H9 (cell line): ENCODE data around the gene ZNF653. TPM values are rescaled to one million over a fixed set of nuclear protein-coding genes. Genes with fewer than 3 reads are reported as not detected.

Source experiments
- DNase-seq: peaks from one replicate; pipeline ENCODE4 v3.0.0-alpha.2; 2017
- H2AFZ ChIP-seq: one replicate; pipeline ENCODE4 v1.6.1; 2013; ENCODE audit warnings: mild to moderate bottlenecking, low read length, control low read depth, moderate library complexity
- H2AK5ac ChIP-seq: 2 replicates; pipeline ENCODE4 v1.6.1; 2013; ENCODE audit warnings: low read length, control low read depth, mixed read lengths; ENCODE audit not compliant: insufficient read length
- H2BK120ac ChIP-seq: one replicate; pipeline ENCODE4 v1.6.1; 2013; ENCODE audit warnings: low read depth, mild to moderate bottlenecking, low read length, control low read depth, inconsistent platforms; ENCODE audit not compliant: poor library complexity, severe bottlenecking
- H2BK12ac ChIP-seq: 2 replicates; pipeline ENCODE4 v1.6.1; 2013; ENCODE audit warnings: low read length, control low read depth, mixed read lengths, low read depth; ENCODE audit not compliant: insufficient read length
- H2BK15ac ChIP-seq: 2 replicates; pipeline ENCODE4 v1.6.1; 2013; ENCODE audit warnings: low read depth, low read length, control low read depth
- H2BK20ac ChIP-seq: one replicate; pipeline ENCODE4 v1.6.1; 2013; ENCODE audit warnings: low read depth, mild to moderate bottlenecking, low read length, control low read depth, inconsistent platforms; ENCODE audit not compliant: poor library complexity, severe bottlenecking
- H2BK5ac ChIP-seq: 2 replicates; pipeline ENCODE4 v1.6.1; 2013; ENCODE audit warnings: low read length, control low read depth, mixed read lengths; ENCODE audit not compliant: insufficient read length
- H3K14ac ChIP-seq: 2 replicates; pipeline ENCODE4 v1.6.1; 2013; ENCODE audit warnings: low read length, control low read depth; ENCODE audit not compliant: insufficient read depth
- H3K18ac ChIP-seq: 2 replicates; pipeline ENCODE4 v1.6.1; 2013; ENCODE audit warnings: low read depth, mild to moderate bottlenecking, mixed read lengths, low read length, control low read depth; ENCODE audit not compliant: insufficient read length
- H3K23ac ChIP-seq: 2 replicates; pipeline ENCODE4 v1.6.1; 2013; ENCODE audit warnings: low read length, control low read depth, mixed read lengths, low read depth; ENCODE audit not compliant: insufficient read length
- H3K23me2 ChIP-seq: 2 replicates; pipeline ENCODE4 v1.6.1; 2013; ENCODE audit warnings: low read depth, mild to moderate bottlenecking, mixed read lengths, low read length, control low read depth; ENCODE audit not compliant: insufficient read length, poor library complexity, severe bottlenecking
- H3K27ac ChIP-seq: 2 replicates; pipeline ENCODE4 v1.5.1; 2013; ENCODE audit warnings: low read length, control low read depth, mixed read lengths, low read depth; ENCODE audit not compliant: insufficient read length
- H3K27me3 ChIP-seq: 2 replicates; pipeline ENCODE4 v1.6.1; 2013; ENCODE audit warnings: low read length, control low read depth, inconsistent platforms; ENCODE audit not compliant: insufficient read depth
- H3K4ac ChIP-seq: 2 replicates; pipeline ENCODE4 v1.6.1; 2013; ENCODE audit warnings: low read depth, mild to moderate bottlenecking, control low read depth, inconsistent platforms, low read length, moderate library complexity
- H3K4me1 ChIP-seq: 2 replicates; pipeline ENCODE4 v1.6.1; 2013; ENCODE audit warnings: low read length, control low read depth, inconsistent platforms; ENCODE audit not compliant: insufficient read depth
- H3K4me2 ChIP-seq: 2 replicates; pipeline ENCODE4 v1.6.1; 2013; ENCODE audit warnings: low read length, control low read depth, mixed read lengths; ENCODE audit not compliant: insufficient read length, insufficient read depth
- H3K56ac ChIP-seq: 2 replicates; pipeline ENCODE4 v1.6.1; 2013; ENCODE audit warnings: low read depth, mild to moderate bottlenecking, mixed read lengths, low read length, control low read depth; ENCODE audit not compliant: insufficient read length
- H3K79me1 ChIP-seq: 2 replicates; pipeline ENCODE4 v1.6.1; 2013; ENCODE audit warnings: low read depth, mild to moderate bottlenecking, moderate library complexity, low read length, control low read depth, inconsistent platforms; ENCODE audit not compliant: insufficient read depth, poor library complexity, severe bottlenecking
- H3K79me2 ChIP-seq: 2 replicates; pipeline ENCODE4 v1.6.1; 2013; ENCODE audit warnings: low read length, control low read depth, inconsistent platforms; ENCODE audit not compliant: insufficient read depth
- H3K9ac ChIP-seq: 2 replicates; pipeline ENCODE4 v1.6.1; 2013; ENCODE audit warnings: low read length, control low read depth, mixed read lengths; ENCODE audit not compliant: insufficient read length; ENCODE audit errors: extremely low read depth
- H3K9me3 ChIP-seq: one replicate; pipeline ENCODE4 v1.6.1; 2013; ENCODE audit warnings: low read depth, low read length, inconsistent platforms; ENCODE audit not compliant: control insufficient read depth
- H3T11ph ChIP-seq: one replicate; pipeline ENCODE4 v1.6.1; 2013; ENCODE audit warnings: mild to moderate bottlenecking, low read length, control low read depth, inconsistent platforms
- H4K20me1 ChIP-seq: one replicate; pipeline ENCODE4 v1.6.1; 2013; ENCODE audit not compliant: control insufficient read depth, insufficient read length, insufficient read depth
- H4K5ac ChIP-seq: 2 replicates; pipeline ENCODE4 v1.6.1; 2013; ENCODE audit warnings: low read depth, mild to moderate bottlenecking, mixed read lengths, low read length, control low read depth; ENCODE audit not compliant: insufficient read length
- H4K8ac ChIP-seq: replicated peaks from 2 replicates; pipeline ENCODE4 v1.6.1; 2013; ENCODE audit warnings: low read length, control low read depth, mixed read lengths, low read depth; ENCODE audit not compliant: insufficient read length
- H4K91ac ChIP-seq: 2 replicates; pipeline ENCODE4 v1.6.1; 2013; ENCODE audit warnings: low read depth, mild to moderate bottlenecking, moderate library complexity, mixed read lengths, low read length, control low read depth; ENCODE audit not compliant: insufficient read length
- H3K27ac Mint-ChIP-seq, 3 experiments: 2 replicates in 2 of 3; 3 replicates in 1 of 3; pipeline ENCODE4 v1.8.0; 2020 to 2021; ENCODE audit warnings: mixed read lengths in 3 of 3, mild to moderate bottlenecking in 1 of 3, moderate library complexity in 1 of 3
- H3K27me3 Mint-ChIP-seq: 2 replicates; pipeline ENCODE4 v1.8.0; 2021; ENCODE audit warnings: low read depth, mild to moderate bottlenecking, moderate library complexity, mixed read lengths
- H3K36me3 Mint-ChIP-seq, 3 experiments: 2 replicates in 2 of 3; 3 replicates in 1 of 3; pipeline ENCODE4 v1.8.0; 2020 to 2021; ENCODE audit warnings: low read depth in 3 of 3, mixed read lengths in 3 of 3; ENCODE audit not compliant: insufficient read depth in 1 of 3
- H3K4me1 Mint-ChIP-seq, 2 experiments: 2 replicates each; pipeline ENCODE4 v1.8.0; 2020; ENCODE audit warnings: mixed read lengths in 2 of 2
- H3K4me3 Mint-ChIP-seq, 2 experiments: 2 replicates in 1 of 2; 3 replicates in 1 of 2; pipeline ENCODE4 v1.8.0; 2020 to 2021; ENCODE audit warnings: mild to moderate bottlenecking in 2 of 2, mixed read lengths in 2 of 2, moderate library complexity in 1 of 2
- H3K9me3 Mint-ChIP-seq, 2 experiments: 2 replicates in 1 of 2; 3 replicates in 1 of 2; pipeline ENCODE4 v1.8.0; 2020; ENCODE audit warnings: mild to moderate bottlenecking in 2 of 2, mixed read lengths in 2 of 2, moderate library complexity in 1 of 2
- WGBS: extraction: QIAGEN DNeasy Blood & Tissue Kit; methylation state at CpG from one replicate; pipeline ENCODE4 v1.1.7; 2013; ENCODE audit warnings: missing lambda C conversion rate, low lambda C conversion rate, mixed read lengths; ENCODE audit not compliant: insufficient read length; ENCODE audit errors: extremely low coverage; 5-methylcytosine and 5-hydroxymethylcytosine counted together
- total RNA-seq: library from RNA; stranded (reverse); gene quantifications from 2 replicates; pipeline ENCODE4 v1.2.1, GENCODE V29; 2021
- TF ChIP-seq, protein P1 (sequence below): fragments of 200-600 bp; sonication (generic); conservative IDR thresholded peaks from 3 replicates; pipeline ENCODE4 v1.8.0; 2021; ENCODE audit warnings: antibody characterized with exemption, mild to moderate bottlenecking

The ZNF653 gene
- total RNA-seq, 1 experiment from 2014 or later: 11.6 TPM

- H3K4me2 ChIP-seq: no peak overlapping the region
- H2BK120ac ChIP-seq: no peak overlapping the region
- H4K8ac ChIP-seq: no peak overlapping the region
- no peak overlapping the region for H2AFZ ChIP-seq
- H3T11ph ChIP-seq: no peak overlapping the region
- no peak overlapping the region for H3K9ac ChIP-seq
- H3K27ac Mint-ChIP-seq: peak overlapping the region in 2 of 3 experiments; percentile 14 to 17; a peak in 2 of 7 replicates
- no peak overlapping the region for H2BK12ac ChIP-seq
- no peak overlapping the region for H3K23ac ChIP-seq
- H3K4ac ChIP-seq: no peak overlapping the region
- H4K20me1 ChIP-seq: no peaks in the 10 kb centered on the region
- H3K18ac ChIP-seq: no peak overlapping the region
- H3K79me1 ChIP-seq: no peaks in the 10 kb centered on the region
- no peak overlapping the region for H3K27ac ChIP-seq
- H2BK20ac ChIP-seq: no peak overlapping the region
- peaks cover 7 to 11% of the 10 kb centered on the region in 2 experiments for H3K4me1 Mint-ChIP-seq
- no peak overlapping the region for H3K4me3 Mint-ChIP-seq
- H3K27me3 ChIP-seq: no peaks in the 10 kb centered on the region
- no peaks in the 10 kb centered on the region for H3K9me3 ChIP-seq
- H2BK5ac ChIP-seq: no peak overlapping the region
- no CpG with 5 or more reads among the region's 12 CpGs for WGBS
- H4K5ac ChIP-seq: no peak overlapping the region
- TF ChIP-seq, protein P1, sequence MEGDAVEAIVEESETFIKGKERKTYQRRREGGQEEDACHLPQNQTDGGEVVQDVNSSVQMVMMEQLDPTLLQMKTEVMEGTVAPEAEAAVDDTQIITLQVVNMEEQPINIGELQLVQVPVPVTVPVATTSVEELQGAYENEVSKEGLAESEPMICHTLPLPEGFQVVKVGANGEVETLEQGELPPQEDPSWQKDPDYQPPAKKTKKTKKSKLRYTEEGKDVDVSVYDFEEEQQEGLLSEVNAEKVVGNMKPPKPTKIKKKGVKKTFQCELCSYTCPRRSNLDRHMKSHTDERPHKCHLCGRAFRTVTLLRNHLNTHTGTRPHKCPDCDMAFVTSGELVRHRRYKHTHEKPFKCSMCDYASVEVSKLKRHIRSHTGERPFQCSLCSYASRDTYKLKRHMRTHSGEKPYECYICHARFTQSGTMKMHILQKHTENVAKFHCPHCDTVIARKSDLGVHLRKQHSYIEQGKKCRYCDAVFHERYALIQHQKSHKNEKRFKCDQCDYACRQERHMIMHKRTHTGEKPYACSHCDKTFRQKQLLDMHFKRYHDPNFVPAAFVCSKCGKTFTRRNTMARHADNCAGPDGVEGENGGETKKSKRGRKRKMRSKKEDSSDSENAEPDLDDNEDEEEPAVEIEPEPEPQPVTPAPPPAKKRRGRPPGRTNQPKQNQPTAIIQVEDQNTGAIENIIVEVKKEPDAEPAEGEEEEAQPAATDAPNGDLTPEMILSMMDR: no peak
- no peaks in the 10 kb centered on the region for H3K23me2 ChIP-seq
- H2BK15ac ChIP-seq: 0 out of 2 replicates have a peak overlapping the region, but pooled peaks have one; percentile 34
- H3K4me1 ChIP-seq: peaks cover 9% of the 10 kb centered on the region; the same call in 1 of the 2 replicates
- H2AK5ac ChIP-seq: no peak overlapping the region
- H3K27me3 Mint-ChIP-seq: peaks cover 4% of the 10 kb centered on the region; the same call in 1 of the 2 replicates
- no peak for DNase-seq
- no peak overlapping the region for H4K91ac ChIP-seq
- no peak overlapping the region; the same call in 1 of the 2 replicates for H3K14ac ChIP-seq
- H3K36me3 Mint-ChIP-seq: no peaks in the 10 kb centered on the region
- H3K9me3 Mint-ChIP-seq: no peaks in the 10 kb centered on the region; a peak in 1 of 5 replicates
- H3K79me2 ChIP-seq: no peaks in the 10 kb centered on the region
- no peak overlapping the region for H3K56ac ChIP-seq
Observed at GRCh38 chr19:11463391-11463790, 42.2 kb downstream of the ZNF653 start.
